ENCODE measurements around the gene TIMP2. TPM values are rescaled to one million over a fixed set of nuclear protein-coding genes. Genes with fewer than 3 reads are reported as not detected.
"Not testable (repeated sequence)": the region's sequence is repeated elsewhere in the genome, so short reads cannot be mapped to it uniquely, and the experiment has no call there.

The TIMP2 gene
- total RNA-seq, 4 donors from 2014 or later = 187 to 456 (median 339) TPM

DNA sequence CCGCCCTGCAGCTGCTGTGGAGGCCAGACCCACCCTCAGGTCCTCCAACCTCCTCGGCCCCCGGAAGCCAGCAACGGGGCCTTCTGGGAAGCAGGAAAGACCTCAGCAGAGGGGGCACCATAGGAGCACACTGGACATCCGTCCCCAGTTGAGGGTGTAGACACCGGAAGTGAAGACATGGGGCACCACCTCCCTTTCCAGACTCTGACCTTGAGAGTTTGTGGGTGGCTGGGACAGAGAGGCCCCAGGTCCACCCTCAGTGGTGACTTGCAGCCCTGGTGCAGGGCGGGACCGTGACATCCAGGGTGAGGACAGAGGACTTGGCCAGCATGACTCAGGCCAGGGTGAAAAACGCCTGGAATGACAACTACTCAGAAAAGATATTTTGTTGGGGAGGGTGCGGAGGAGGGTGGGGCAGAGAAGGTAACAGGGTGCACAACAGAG is 42.1 kb downstream of the TIMP2 start:
- peaks cover 0 to 100% (median 90%) of the 10 kb centered on the region in 4 donors for H3K4me1 ChIP-seq
- H3K4me3 ChIP-seq = peak overlapping the region; percentile 1 to 46 (median 17)
- TF ChIP-seq EP300 (IDR thresholded peaks at IDR 0.05) = peak in 1 of 2 donors; percentile 39
- peak in 1 of 2 donors; percentile 8 for TF ChIP-seq POLR2A (IDR thresholded peaks at IDR 0.05)
- TF ChIP-seq, protein P1, sequence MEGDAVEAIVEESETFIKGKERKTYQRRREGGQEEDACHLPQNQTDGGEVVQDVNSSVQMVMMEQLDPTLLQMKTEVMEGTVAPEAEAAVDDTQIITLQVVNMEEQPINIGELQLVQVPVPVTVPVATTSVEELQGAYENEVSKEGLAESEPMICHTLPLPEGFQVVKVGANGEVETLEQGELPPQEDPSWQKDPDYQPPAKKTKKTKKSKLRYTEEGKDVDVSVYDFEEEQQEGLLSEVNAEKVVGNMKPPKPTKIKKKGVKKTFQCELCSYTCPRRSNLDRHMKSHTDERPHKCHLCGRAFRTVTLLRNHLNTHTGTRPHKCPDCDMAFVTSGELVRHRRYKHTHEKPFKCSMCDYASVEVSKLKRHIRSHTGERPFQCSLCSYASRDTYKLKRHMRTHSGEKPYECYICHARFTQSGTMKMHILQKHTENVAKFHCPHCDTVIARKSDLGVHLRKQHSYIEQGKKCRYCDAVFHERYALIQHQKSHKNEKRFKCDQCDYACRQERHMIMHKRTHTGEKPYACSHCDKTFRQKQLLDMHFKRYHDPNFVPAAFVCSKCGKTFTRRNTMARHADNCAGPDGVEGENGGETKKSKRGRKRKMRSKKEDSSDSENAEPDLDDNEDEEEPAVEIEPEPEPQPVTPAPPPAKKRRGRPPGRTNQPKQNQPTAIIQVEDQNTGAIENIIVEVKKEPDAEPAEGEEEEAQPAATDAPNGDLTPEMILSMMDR (IDR thresholded peaks at IDR 0.05) = no peak
- peak; percentile 70 to 76 for DNase-seq (ENCODE audit: low spot score in 2 of 2)
- H3K9me3 ChIP-seq = no peaks in the 10 kb centered on the region
- H3K27me3 ChIP-seq = no peaks in the 10 kb centered on the region
- WGBS, 2 donors = 1 to 11% methylated on average over 10 of the region's 10 CpGs
- no peaks in the 10 kb centered on the region for H3K36me3 ChIP-seq
- H3K27ac ChIP-seq = peak overlapping the region; percentile 88 to 99 (median 98)

GRCh38 chr17:78882540-78883088 is 42.6 kb downstream of the TIMP2 start:
- 23 to 32% methylated on average over 12 to 14 of the region's 14 CpGs for WGBS, 2 donors
- Histone ChIP-seq H3K9me3 (no peaks in the 10 kb centered on the region), H3K4me3 (peak overlapping the region in 3 of 4 donors; percentile 1 to 46 (median 17)), H3K27ac (peak overlapping the region; percentile 88 to 99 (median 98)), H3K4me1 (peaks cover 0 to 100% (median 91%) of the 10 kb centered on the region in 4 donors), H3K36me3 (no peaks in the 10 kb centered on the region), H3K27me3 (no peaks in the 10 kb centered on the region)
- TF ChIP-seq EP300 (IDR thresholded peaks at IDR 0.05) (no peak), POLR2A (IDR thresholded peaks at IDR 0.05) (no peak)
- TF ChIP-seq, protein P1 (IDR thresholded peaks at IDR 0.05) = no peak
- no peak for DNase-seq (ENCODE audit: low spot score in 2 of 2)

DNA sequence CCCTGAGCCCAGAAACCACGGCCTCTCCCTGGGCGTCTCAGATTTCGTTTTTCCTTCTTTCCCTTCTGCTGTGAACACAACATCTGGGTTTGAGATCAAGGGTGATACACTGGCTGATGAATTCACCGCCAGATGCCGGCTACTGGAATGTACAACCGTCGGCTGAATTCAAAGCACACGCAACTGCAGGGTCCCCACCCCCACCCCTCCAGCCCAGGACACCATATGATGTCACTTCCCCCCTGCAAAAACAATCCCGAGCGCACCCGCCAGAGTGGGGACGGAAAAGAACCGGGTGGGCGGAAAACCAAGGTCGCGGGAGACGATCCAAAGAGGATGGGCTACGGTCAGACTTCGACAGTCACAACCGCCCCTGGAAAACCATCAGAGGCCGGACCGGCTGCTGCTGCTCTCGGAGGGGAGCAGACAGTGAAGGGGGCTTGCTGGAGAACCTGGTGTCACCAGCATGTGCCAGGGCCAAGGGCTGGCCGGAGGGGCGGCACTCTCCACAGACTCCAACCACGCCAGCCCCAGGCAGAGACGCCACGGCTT is 45.5 kb downstream of the TIMP2 start:
- DNase-seq (ENCODE audit: low spot score in 2 of 2) = peak; percentile 51 to 66
- H3K4me1 ChIP-seq = peaks cover 0 to 100% (median 89%) of the 10 kb centered on the region in 4 donors
- H3K27ac ChIP-seq = peak overlapping the region; percentile 88 to 99 (median 98)
- H3K36me3 ChIP-seq = no peaks in the 10 kb centered on the region
- no peaks in the 10 kb centered on the region for H3K9me3 ChIP-seq
- H3K27me3 ChIP-seq = no peaks in the 10 kb centered on the region
- TF ChIP-seq EP300 (IDR thresholded peaks at IDR 0.05) (peak; percentile 39 to 86), POLR2A (IDR thresholded peaks at IDR 0.05) (no peak)
- TF ChIP-seq, protein P1 (IDR thresholded peaks at IDR 0.05) = peak in 1 of 5 experiments; percentile 51
- 3 to 14% methylated on average over 25 to 28 of the region's 28 CpGs for WGBS, 2 donors
- H3K4me3 ChIP-seq = peak overlapping the region in 3 of 4 donors; percentile 3 to 20 (median 19)

GRCh38 chr17:78878871-78879527 is 46.2 kb downstream of the TIMP2 start:
- Histone ChIP-seq H3K4me1 (peaks cover 0 to 100% (median 85%) of the 10 kb centered on the region in 4 donors), H3K27me3 (no peaks in the 10 kb centered on the region), H3K27ac (peak overlapping the region; percentile 88 to 99 (median 98)), H3K4me3 (peak overlapping the region in 3 of 4 donors; percentile 3 to 20 (median 19)), H3K9me3 (no peaks in the 10 kb centered on the region), H3K36me3 (no peaks in the 10 kb centered on the region)
- 65% methylated on average over 14 of the region's 14 CpGs for WGBS, 2 donors
- DNase-seq (ENCODE audit: low spot score in 2 of 2) = no peak
- TF ChIP-seq EP300 (IDR thresholded peaks at IDR 0.05) (no peak), POLR2A (IDR thresholded peaks at IDR 0.05) (no peak)
- TF ChIP-seq, protein P1 (IDR thresholded peaks at IDR 0.05) = no peak

DNA sequence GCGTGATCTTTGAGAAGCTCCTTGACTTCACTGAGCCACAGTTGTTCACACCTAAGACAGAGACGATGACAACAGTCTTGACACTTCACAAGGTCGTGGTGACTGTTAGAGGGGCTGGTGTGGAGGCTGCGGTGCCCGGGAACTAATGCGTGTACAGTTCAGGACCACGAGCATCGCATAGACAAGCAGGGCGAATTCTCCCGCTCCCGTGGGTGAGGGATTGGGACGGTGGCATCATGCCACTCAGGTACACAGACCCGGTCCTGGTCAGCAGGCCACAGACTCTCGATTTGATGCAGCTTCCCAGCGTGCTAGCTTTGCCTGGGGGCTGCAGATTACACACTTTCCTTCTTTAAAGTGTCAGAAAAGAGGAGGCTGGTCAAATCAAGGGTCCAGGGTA is 46.9 kb downstream of the TIMP2 start:
- TF ChIP-seq EP300 (IDR thresholded peaks at IDR 0.05) = no peak
- Histone ChIP-seq H3K27me3 (no peaks in the 10 kb centered on the region), H3K9me3 (no peaks in the 10 kb centered on the region), H3K27ac (peak overlapping the region; percentile 88 to 99 (median 98)), H3K4me3 (no peak overlapping the region), H3K36me3 (no peaks in the 10 kb centered on the region), H3K4me1 (peaks cover 0 to 100% (median 84%) of the 10 kb centered on the region in 4 donors)
- WGBS, 2 donors = 79 to 81% methylated on average over 12 to 15 of the region's 15 CpGs
- DNase-seq (ENCODE audit: low spot score in 2 of 2) = no peak

GRCh38 chr17:78876954-78877517 is 48.2 kb downstream of the TIMP2 start:
- 90 to 91% methylated on average over 8 of the region's 8 CpGs for WGBS, 2 donors
- H3K9me3 ChIP-seq; H3K27me3 ChIP-seq; H3K4me3 ChIP-seq; DNase-seq (ENCODE audit: low spot score in 2 of 2): not testable (repeated sequence)
- H3K4me1 ChIP-seq = peaks cover 0 to 96% (median 75%) of the 10 kb centered on the region in 4 donors
- peak overlapping the region; percentile 76 to 99 (median 88) for H3K27ac ChIP-seq
- H3K36me3 ChIP-seq = peaks cover 0 to 10% (median 0%) of the 10 kb centered on the region in 3 donors

All from tibial nerve (tissue), 4 donors.